HG02642 (cell line): ENCODE results near the gene PIM2.

Experiments used
- ATAC-seq: cut with Tn5 transposase; IDR thresholded peaks from one replicate; pipeline ENCODE4 v1.9.1; 2021; ENCODE audit warnings: mild to moderate bottlenecking; ENCODE audit not compliant: unreplicated experiment, poor library complexity

The PIM2 gene

GRCh38 chrX:48909703-48910294 lies 9.0 kb downstream of the PIM2 start:
- no peak for ATAC-seq

- no peak for ATAC-seq
These were observed 10.2 kb downstream of the PIM2 start for GRCh38 chrX:48908600-48908999.

GRCh38 chrX:48905090-48905790 lies 13.6 kb downstream of the PIM2 start:
- no peak for ATAC-seq

GRCh38 chrX:48904626-48905025 lies 14.2 kb downstream of the PIM2 start:
- no peak for ATAC-seq

- ATAC-seq: no peak
These were observed 14.6 kb downstream of the PIM2 start for GRCh38 chrX:48904180-48904579.

- ATAC-seq: no peak
These were observed 15.5 kb downstream of the PIM2 start for GRCh38 chrX:48903290-48903689.

GRCh38 chrX:48902776-48903175 lies 16.0 kb downstream of the PIM2 start:
- ATAC-seq: no peak

- ATAC-seq: no peak
These were observed 16.7 kb downstream of the PIM2 start for GRCh38 chrX:48902135-48902534.

- no peak for ATAC-seq
These were observed 17.8 kb downstream of the PIM2 start for GRCh38 chrX:48901069-48901468.

- no peak for ATAC-seq
These were observed 19.8 kb downstream of the PIM2 start for GRCh38 chrX:48899078-48899410.

GRCh38 chrX:48897625-48898306 lies 21.1 kb downstream of the PIM2 start, which contains the start of the genes PQBP1 and TIMM17B:
PQBP1 (plus strand) TSS chrX:48897930; CDS start chrX:48898510, 580 bp downstream.
TIMM17B (minus strand) TSS chrX:48897768; CDS start chrX:48897749, 19 bp downstream.
- peak; percentile 92 for ATAC-seq

- peak; percentile 15 for ATAC-seq
These were observed 21.6 kb downstream of the PIM2 start for GRCh38 chrX:48897157-48897624.

GRCh38 chrX:48896611-48897011 lies 22.2 kb downstream of the PIM2 start:
- no peak for ATAC-seq

- no peak for ATAC-seq
These were observed 23.9 kb downstream of the PIM2 start for GRCh38 chrX:48894891-48895290.

GRCh38 chrX:48893556-48894348 lies 25.1 kb downstream of the PIM2 start:
- ATAC-seq: no peak

GRCh38 chrX:48892896-48893295 lies 25.9 kb downstream of the PIM2 start:
- ATAC-seq: no peak

GRCh38 chrX:48891402-48892288 lies 27.2 kb downstream of the PIM2 start:
- peak; percentile 86 for ATAC-seq

- ATAC-seq: peak; percentile 51
These were observed 27.9 kb downstream of the PIM2 start for GRCh38 chrX:48890934-48891401.

- no peak for ATAC-seq
These were observed 28.4 kb downstream of the PIM2 start for GRCh38 chrX:48890296-48890925.
